HepG2 (cell line): ENCODE results near the gene ADAT3. TPM values are rescaled to one million over a fixed set of nuclear protein-coding genes. Genes with fewer than 3 reads are reported as not detected.

Source experiments
- ARNTL ChIP-seq: sonication (generic); formaldehyde crosslinking; IDR thresholded peaks from 2 replicates; pipeline ENCODE4 v1.4.0; 2020; ENCODE audit warnings: mild to moderate bottlenecking, missing genetic modification reagents
- GATAD1 ChIP-seq: IDR thresholded peaks from 2 replicates; pipeline ENCODE4 v1.6.1; 2016; ENCODE audit warnings: missing genetic modification reagents, missing compliant biosample characterization
- IRF2 ChIP-seq: IDR thresholded peaks from 2 replicates; pipeline ENCODE4 v1.6.1; 2018; ENCODE audit warnings: missing genetic modification reagents, missing compliant biosample characterization
- KLF12 ChIP-seq: sonication (generic); formaldehyde crosslinking; IDR thresholded peaks from 2 replicates; pipeline ENCODE4 v1.4.0; 2020; ENCODE audit warnings: missing genetic modification reagents, borderline replicate concordance
- NONO ChIP-seq, 2 experiments: fragments of 450-650 bp in 1 of 2; sonication (generic) in 1 of 2; formaldehyde crosslinking in 1 of 2; IDR thresholded peaks in 1 of 2; conservative IDR thresholded peaks in 1 of 2; 2 replicates each; pipeline versions ENCODE4 v1.6.1 to v1.8.0; 2017 to 2022; ENCODE audit warnings: mild to moderate bottlenecking in 1 of 2, missing genetic modification reagents in 1 of 2, moderate library complexity in 1 of 2
- NPAS2 ChIP-seq: sonication (generic); formaldehyde crosslinking; IDR thresholded peaks from 2 replicates; pipeline ENCODE4 v1.8.0; 2022; ENCODE audit warnings: mild to moderate bottlenecking, missing genetic modification reagents, borderline replicate concordance
- NR3C1 ChIP-seq: sonication (generic); formaldehyde crosslinking; IDR thresholded peaks from 2 replicates; pipeline ENCODE4 v1.4.0; 2020; ENCODE audit warnings: missing genetic modification reagents
- PHF21A ChIP-seq: sonication (generic); formaldehyde crosslinking; IDR thresholded peaks from 2 replicates; pipeline ENCODE4 v1.5.0; 2020; ENCODE audit warnings: mild to moderate bottlenecking, missing genetic modification reagents
- RAD51 ChIP-seq: fragments of 450-650 bp; IDR thresholded peaks from 2 replicates; pipeline ENCODE4 v1.6.1; 2016; ENCODE audit warnings: borderline replicate concordance
- REL ChIP-seq: sonication (generic); formaldehyde crosslinking; conservative IDR thresholded peaks from 2 replicates; pipeline ENCODE4 v1.8.0; 2022; ENCODE audit warnings: mild to moderate bottlenecking, missing genetic modification reagents, moderate library complexity
- REPIN1 ChIP-seq: sonication (generic); formaldehyde crosslinking; IDR thresholded peaks from 2 replicates; pipeline ENCODE4 v1.8.0; 2022; ENCODE audit warnings: missing genetic modification reagents, low read depth, mild to moderate bottlenecking, borderline replicate concordance
- XBP1 ChIP-seq: sonication (generic); formaldehyde crosslinking; IDR thresholded peaks from 2 replicates; pipeline ENCODE4 v1.5.0; 2020; ENCODE audit warnings: missing genetic modification reagents
- ZFP36L1 ChIP-seq: sonication (generic); formaldehyde crosslinking; IDR thresholded peaks from 2 replicates; pipeline ENCODE4 v1.8.0; 2022; ENCODE audit warnings: mild to moderate bottlenecking, missing genetic modification reagents, moderate library complexity
- ZFX ChIP-seq: sonication (generic); formaldehyde crosslinking; IDR thresholded peaks from 2 replicates; pipeline ENCODE4 v1.4.0; 2020; ENCODE audit warnings: mild to moderate bottlenecking, low read depth, missing genetic modification reagents, moderate library complexity
- ZNF274 ChIP-seq: sonication (generic); formaldehyde crosslinking; IDR thresholded peaks from 2 replicates; pipeline ENCODE4 v1.5.1; 2020; ENCODE audit warnings: mild to moderate bottlenecking, missing genetic modification reagents
- polyA plus RNA-seq, 8 experiments: library from polyadenylated mRNA; depleted of rRNA in 3 of 8; stranded (reverse) in 7 of 8; unstranded in 1 of 8; fragments of >200 nt; fragmentation: Illumina TruSeq in 4 of 8; extraction: Trizol in 4 of 8; gene quantifications; 2 replicates each; pipeline versions ENCODE4 v1.2.1 to v1.2.3, GENCODE V29; 2011 to 2016; ENCODE audit warnings: low read depth in 4 of 8, missing spikeins in 1 of 8, mixed read lengths in 1 of 8; ENCODE audit not compliant: insufficient read depth in 1 of 8
- total RNA-seq, 5 experiments: library from RNA; depleted of rRNA; stranded (reverse); fragments of >200 nt; fragmentation: Illumina TruSeq; extraction: Trizol; gene quantifications; 2 replicates each; pipeline ENCODE4 v1.2.3, GENCODE V29; 2016; ENCODE audit warnings: low read depth in 1 of 5
- TF ChIP-seq, protein P1 (sequence below): sonication (generic); formaldehyde crosslinking; IDR thresholded peaks from 2 replicates; pipeline ENCODE4 v1.4.0; 2020; ENCODE audit warnings: missing genetic modification reagents
- TF ChIP-seq, protein P2 (sequence below): sonication (generic); formaldehyde crosslinking; IDR thresholded peaks from 2 replicates; pipeline ENCODE4 v1.5.1; 2020; ENCODE audit warnings: mild to moderate bottlenecking, missing genetic modification reagents, borderline replicate concordance

The ADAT3 gene
- total and polyA plus RNA-seq, 2 of the 13 experiments (the other 11 are each of a cell fraction or from before 2014, with no cell fraction given), result 0.95 to 3.5 TPM

DNA sequence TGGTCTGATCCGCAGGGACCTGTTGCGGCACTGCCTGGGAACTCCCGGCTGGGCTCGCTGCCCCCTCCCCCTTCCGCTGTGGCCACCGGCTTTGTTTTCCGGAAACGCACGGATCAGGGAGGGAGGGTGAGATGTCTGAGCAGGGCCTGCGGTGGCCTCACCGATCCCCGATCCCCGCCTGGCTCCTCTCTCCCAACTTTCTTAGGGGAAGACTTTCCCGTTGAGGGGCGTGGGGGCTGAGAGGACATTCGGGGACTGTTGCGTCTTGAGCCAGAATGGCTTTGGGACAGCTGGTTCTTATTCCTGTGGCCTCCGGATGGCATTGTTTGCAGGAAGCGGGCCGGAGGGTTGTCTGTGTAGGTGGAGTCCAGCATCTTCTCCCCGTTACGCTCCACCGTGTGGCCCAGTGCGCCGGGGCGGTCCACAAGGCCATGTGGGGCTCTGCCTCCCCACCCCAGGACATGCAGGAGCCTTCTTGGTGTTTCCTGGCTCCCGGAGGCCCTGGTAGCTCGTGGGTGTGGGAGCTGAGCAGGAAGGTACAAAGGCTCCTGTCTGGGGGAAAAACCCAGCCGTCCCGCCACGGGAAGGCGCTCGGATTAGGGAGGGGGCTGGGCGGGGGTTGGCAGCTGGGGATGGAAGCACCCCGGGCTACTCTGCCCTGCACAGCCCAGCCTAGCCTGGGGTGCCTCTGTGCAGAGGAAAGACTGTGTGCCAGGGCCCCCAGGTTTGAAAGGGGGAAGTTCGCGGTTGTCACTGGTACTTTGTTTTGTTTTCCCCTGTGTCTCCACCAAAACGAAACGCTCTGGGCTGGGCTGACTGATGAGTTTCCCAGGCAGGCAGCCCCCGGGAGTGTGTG lies 37.1 kb downstream of the ADAT3 start (continued):
- TF ChIP-seq, protein P1, sequence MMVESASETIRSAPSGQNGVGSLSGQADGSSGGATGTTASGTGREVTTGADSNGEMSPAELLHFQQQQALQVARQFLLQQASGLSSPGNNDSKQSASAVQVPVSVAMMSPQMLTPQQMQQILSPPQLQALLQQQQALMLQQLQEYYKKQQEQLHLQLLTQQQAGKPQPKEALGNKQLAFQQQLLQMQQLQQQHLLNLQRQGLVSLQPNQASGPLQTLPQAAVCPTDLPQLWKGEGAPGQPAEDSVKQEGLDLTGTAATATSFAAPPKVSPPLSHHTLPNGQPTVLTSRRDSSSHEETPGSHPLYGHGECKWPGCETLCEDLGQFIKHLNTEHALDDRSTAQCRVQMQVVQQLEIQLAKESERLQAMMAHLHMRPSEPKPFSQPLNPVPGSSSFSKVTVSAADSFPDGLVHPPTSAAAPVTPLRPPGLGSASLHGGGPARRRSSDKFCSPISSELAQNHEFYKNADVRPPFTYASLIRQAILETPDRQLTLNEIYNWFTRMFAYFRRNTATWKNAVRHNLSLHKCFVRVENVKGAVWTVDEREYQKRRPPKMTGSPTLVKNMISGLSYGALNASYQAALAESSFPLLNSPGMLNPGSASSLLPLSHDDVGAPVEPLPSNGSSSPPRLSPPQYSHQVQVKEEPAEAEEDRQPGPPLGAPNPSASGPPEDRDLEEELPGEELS (CRISPR knock-in tag), result peak; percentile 54
- TF ChIP-seq GATAD1 (CRISPR knock-in tag) (peak; percentile 80), PHF21A (CRISPR knock-in tag) (0 out of 2 replicates have a peak, but pooled peaks have one; percentile 40), NONO (IDR thresholded peaks at IDR 0.05) (no peak), NONO (CRISPR knock-in tag; conservative IDR thresholded peaks at IDR 0.05) (no peak; the same call in 1 of the 2 replicates), ZNF274 (CRISPR knock-in tag) (no peak), ARNTL (peak; percentile 60), REPIN1 (no peak), XBP1 (CRISPR knock-in tag) (no peak), REL (CRISPR knock-in tag) (0 out of 2 replicates have a peak, but pooled peaks have one; percentile 51), RAD51 (no peak), ZFX (CRISPR knock-in tag) (peak; percentile 92), NR3C1 (CRISPR knock-in tag) (no peak), NPAS2 (CRISPR knock-in tag) (no peak), IRF2 (CRISPR knock-in tag) (peak; percentile 57; the same call in 1 of the 2 replicates), ZFP36L1 (CRISPR knock-in tag) (peak; percentile 46; the same call in 1 of the 2 replicates), KLF12 (CRISPR knock-in tag) (0 out of 2 replicates have a peak, but pooled peaks have one; percentile 79)
- TF ChIP-seq, protein P2, sequence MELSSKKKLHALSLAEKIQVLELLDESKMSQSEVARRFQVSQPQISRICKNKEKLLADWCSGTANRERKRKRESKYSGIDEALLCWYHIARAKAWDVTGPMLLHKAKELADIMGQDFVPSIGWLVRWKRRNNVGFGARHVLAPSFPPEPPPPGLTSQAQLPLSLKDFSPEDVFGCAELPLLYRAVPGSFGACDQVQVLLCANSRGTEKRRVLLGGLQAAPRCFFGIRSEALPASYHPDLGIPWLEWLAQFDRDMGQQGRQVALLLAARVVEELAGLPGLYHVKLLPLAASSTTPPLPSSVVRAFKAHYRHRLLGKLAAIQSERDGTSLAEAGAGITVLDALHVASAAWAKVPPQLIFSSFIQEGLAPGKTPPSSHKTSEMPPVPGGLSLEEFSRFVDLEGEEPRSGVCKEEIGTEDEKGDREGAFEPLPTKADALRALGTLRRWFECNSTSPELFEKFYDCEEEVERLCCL (CRISPR knock-in tag), result no peak
